GM19043 (cell line): Measurements from ENCODE around the gene ARHGAP19.

Experiments used
- ATAC-seq: cut with Tn5 transposase; IDR thresholded peaks from one replicate; pipeline ENCODE4 v1.9.1; 2021; ENCODE audit warnings: low read depth; ENCODE audit not compliant: unreplicated experiment

The ARHGAP19 gene

DNA sequence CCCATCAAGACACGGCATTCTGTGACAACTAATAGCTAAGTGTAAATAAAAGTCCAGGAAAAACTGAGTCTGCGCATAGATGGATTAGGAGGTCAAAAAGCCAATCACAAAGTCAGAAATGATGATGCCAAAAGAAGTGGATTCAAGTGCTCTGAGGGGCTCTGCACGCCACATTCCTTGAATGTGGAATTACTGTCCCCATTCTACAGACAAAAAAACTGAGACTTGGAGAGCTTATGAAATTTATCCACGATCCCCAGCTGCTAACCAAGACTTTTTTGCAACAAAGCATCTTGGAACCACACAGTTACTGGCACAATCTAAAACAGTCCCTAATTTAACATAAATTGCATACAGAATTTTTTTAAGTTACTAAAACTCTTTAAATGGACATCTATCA lies 57.1 kb downstream of the ARHGAP19 start:
- ATAC-seq: no peak

DNA sequence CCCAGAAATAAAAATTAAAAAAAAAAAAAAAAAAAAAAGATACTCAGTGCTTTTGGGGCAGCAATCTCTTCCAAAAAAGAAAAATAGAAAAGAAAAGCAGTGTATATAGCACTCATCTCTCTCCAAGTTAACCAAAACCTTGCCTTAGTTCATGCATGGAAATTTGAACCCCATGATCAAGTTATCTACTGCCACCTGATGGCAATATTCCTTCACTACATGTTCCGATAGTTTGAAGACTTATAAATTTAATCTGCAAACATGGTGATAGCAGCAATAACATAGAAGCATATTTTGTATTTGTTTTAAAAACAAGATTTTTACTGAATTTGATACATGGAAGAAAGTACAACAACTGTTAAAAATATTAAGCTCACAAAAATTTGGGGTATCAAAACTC lies 58.0 kb downstream of the ARHGAP19 start:
- ATAC-seq: no peak

DNA sequence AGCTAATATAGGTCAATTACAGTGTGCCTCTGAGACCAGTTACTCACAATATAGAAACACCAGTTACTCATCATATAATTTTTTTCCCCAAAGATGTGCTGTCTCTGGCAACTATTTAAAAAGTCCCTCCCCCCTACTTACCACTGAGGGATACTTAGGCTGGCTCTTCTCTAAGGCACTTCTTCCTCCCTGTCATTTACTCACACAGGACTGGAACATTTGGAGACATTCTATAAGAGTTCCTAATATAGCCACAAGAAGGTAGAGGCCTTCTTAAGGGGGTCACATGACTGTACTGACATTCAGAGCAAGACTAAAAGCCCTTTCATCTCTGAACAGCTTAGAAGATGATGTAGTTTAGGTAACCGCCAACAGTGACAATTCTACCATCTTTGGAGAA lies 62.3 kb downstream of the ARHGAP19 start:
- no peak for ATAC-seq

GRCh38 chr10:97229322-97230015 lies 63.0 kb downstream of the ARHGAP19 start:
- no peak for ATAC-seq

GRCh38 chr10:97228775-97229157 lies 63.7 kb downstream of the ARHGAP19 start:
- no peak for ATAC-seq

- ATAC-seq: no peak
These were observed 64.2 kb downstream of the ARHGAP19 start for GRCh38 chr10:97228130-97228774.

DNA sequence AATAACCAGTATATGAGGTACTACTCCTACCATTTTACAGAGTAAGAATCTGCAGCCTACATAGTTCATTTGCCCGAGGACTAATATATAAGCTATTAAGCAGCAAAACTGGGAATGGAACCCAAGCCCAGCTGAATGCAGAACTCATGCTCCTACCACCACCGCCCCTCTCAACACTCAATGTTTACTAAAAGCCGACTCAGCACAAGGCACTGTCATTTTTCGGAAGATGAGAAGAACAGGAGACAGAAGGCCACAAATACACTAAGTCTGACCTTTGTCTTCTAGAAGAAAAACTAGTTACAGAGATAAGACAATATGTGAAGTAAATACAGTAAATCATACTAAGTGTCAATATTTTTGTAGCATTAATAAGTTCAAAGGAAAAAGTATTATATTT lies 66.0 kb downstream of the ARHGAP19 start:
- no peak for ATAC-seq

- no peak for ATAC-seq
These were observed 67.7 kb downstream of the ARHGAP19 start for GRCh38 chr10:97224483-97225435.

DNA sequence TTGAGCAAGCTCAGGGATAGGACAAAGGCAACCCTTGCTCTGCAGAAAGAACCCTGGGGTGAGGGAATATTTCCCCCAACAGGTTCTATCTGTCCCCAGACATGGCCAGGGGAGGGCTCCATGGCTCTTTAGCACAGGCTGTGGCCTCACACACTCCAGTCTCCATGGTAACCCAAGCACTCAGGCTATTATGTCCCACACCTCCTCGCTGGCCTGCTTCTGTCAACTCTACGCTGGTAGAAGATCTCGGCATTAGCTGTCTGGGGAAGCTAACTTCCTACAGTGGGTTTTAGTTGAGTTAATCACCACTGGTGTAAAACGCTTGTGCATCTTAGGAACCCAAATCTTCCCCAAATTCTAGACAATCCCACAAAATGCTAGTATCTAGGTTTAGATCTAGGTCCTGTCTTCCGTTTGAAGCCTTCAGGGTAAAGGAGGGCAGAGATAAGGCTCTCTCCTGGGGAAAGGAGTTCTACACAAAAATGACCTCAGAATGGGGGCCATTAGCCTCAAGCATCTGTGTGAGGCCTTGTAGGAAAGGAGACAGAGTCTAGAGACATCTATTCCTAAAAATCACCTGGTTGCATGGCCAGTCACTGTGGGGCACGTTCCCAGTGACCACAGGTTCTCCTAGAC lies 70.0 kb downstream of the ARHGAP19 start:
- ATAC-seq: no peak

DNA sequence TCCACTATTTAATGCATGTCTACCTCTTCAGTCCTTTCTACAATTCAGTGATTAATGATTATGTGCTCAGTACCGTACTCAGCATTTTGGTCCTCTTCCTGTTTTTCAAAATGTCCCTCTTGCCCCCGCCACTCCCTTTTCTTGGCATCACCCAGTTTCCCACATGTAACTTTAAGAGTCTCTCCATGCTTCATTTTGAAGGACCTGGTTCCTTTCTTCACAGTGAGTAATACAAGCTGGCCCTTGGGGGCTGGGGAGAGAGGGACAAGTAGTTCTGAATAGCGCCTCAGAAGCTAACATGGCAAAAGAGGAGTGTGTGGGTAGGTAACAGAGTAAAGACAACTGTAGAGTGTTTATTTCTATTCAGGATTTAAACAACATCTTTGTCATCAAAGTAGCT lies 72.1 kb downstream of the ARHGAP19 start:
- ATAC-seq: no peak

DNA sequence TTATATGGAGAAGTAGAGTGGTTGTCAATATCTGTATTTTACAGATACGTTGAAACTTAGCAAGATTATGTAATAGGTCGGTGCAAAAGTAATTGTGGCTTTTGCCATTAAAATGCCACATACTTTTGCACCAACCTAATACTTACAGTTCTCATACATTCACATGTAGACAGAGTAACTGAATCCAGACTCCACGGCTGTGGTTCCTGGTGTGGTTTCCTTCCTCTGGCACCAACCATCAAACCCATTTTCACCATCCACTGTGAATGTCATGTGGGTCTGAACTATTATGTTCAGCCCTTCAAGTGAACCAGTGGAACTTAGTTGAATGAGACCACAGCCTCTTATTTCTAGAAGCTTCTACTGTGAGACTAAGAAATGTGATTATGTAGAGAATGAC lies 75.1 kb downstream of the ARHGAP19 start:
- no peak for ATAC-seq

- no peak for ATAC-seq
These were observed 76.7 kb downstream of the ARHGAP19 start for GRCh38 chr10:97215619-97216260.

DNA sequence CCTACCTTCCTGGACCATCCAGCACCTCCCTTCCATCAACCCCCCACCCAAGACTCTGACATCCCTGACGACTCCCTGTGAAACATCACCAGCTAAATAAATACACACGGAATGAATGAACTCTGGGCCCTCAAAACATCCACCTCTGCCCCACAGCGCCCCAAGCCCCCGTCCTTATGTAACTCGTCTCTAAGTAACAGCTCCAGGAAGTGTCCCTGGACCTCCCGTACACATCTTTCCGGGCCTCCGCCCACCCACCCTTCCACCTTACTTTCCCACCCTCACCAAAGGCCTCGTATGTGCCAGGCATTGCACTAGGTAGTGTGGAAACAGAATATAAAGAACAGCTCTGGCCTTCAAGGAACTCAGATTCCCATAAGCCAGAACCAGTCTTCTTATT lies 79.0 kb downstream of the ARHGAP19 start:
- no peak for ATAC-seq

DNA sequence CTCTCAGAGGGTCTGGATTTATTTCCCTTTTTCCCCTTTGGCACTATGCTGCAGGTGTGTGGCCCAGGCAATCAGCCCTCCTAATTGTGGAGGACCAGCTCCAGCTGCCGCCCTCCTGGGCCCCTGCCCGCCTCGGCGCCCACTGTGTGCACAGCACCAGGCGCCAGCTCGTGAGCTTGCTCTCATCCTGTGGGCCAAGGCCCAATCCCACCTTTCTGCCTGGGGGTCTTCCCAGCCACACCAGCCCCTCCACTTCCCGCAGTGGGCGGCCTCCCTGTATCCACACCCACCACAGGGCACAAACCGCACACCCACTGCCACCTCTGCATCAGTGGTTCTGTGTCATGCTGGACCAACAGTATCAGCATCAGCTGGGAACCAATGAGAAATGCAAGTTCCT lies 81.2 kb downstream of the ARHGAP19 start:
- no peak for ATAC-seq

DNA sequence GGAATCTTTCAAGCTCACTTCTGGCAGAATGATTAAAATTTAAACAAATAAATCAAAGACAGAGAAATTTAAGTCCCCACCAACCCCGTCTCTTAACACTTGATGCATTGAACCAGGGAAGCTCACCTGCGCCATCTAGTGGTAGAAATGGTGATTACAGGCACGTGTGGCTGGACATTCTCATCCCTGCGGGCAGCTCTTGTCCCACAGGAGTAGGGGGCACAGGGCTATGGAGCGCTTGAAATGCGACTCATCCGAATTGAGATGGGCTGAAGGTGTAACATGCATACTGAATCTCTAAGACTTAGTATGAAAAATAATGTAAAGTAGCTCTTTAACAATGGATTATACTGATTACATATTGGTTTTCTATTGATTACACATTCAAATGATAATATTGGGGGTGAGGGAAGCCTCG lies 81.9 kb downstream of the ARHGAP19 start:
- ATAC-seq: no peak

- no peak for ATAC-seq
These were observed 84.6 kb downstream of the ARHGAP19 start for GRCh38 chr10:97207756-97208346.

DNA sequence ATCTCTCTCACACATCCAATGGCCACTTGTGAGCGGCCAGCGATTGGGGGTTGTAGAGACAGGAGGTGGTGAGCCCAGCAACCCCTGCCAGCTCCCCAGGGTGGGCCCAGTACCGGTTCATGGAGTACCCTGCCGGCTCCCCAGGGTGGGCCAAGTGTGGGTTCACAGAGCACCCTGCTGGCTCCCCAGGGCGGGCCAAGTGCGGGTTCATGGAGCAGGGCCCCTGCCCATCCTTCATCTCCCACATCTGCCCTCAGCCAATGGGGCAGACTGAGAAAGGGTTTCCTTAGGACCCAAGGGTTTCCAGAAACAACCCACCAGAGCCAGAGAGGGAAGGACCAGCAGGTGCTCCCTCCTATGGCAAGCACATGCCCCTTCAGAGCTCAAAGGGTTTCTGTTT lies 85.3 kb downstream of the ARHGAP19 start:
- no peak for ATAC-seq

- ATAC-seq: no peak
These were observed 87.4 kb downstream of the ARHGAP19 start for GRCh38 chr10:97204826-97205679.

DNA sequence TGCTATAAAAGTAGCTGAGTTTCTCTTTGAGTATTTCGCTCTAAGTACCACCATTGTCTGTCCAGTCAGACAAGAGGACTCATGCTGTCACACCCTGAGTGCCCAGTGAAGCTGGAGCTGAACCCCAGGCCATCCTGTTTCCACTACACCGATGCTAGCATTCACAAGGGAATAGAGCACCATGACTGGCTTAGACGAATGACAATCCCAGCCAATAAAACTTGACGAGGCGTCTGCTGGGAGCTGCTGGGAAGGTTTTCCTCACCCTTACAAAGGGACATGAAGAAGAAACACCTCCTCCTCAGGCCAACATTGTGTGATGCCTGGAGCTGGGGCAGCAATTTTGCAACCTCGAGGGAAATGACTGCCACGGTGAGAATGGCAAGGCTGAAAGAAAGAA lies 89.2 kb downstream of the ARHGAP19 start:
- ATAC-seq: no peak
